H9 (cell line): Measurements from ENCODE around the gene BTBD19. TPM values are rescaled to one million over a fixed set of nuclear protein-coding genes. Genes with fewer than 3 reads are reported as not detected.
"Not testable (repeated sequence)": the region's sequence is repeated elsewhere in the genome, so short reads cannot be mapped to it uniquely, and the experiment has no call there.

Experiments
- DNase-seq: peaks from one replicate; pipeline ENCODE4 v3.0.0-alpha.2; 2017
- H2AFZ ChIP-seq: one replicate; pipeline ENCODE4 v1.6.1; 2013; ENCODE audit warnings: mild to moderate bottlenecking, low read length, control low read depth, moderate library complexity
- H2AK5ac ChIP-seq: 2 replicates; pipeline ENCODE4 v1.6.1; 2013; ENCODE audit warnings: low read length, control low read depth, mixed read lengths; ENCODE audit not compliant: insufficient read length
- H2BK120ac ChIP-seq: one replicate; pipeline ENCODE4 v1.6.1; 2013; ENCODE audit warnings: low read depth, mild to moderate bottlenecking, low read length, control low read depth, inconsistent platforms; ENCODE audit not compliant: poor library complexity, severe bottlenecking
- H2BK12ac ChIP-seq: 2 replicates; pipeline ENCODE4 v1.6.1; 2013; ENCODE audit warnings: low read length, control low read depth, mixed read lengths, low read depth; ENCODE audit not compliant: insufficient read length
- H2BK15ac ChIP-seq: 2 replicates; pipeline ENCODE4 v1.6.1; 2013; ENCODE audit warnings: low read depth, low read length, control low read depth
- H2BK20ac ChIP-seq: one replicate; pipeline ENCODE4 v1.6.1; 2013; ENCODE audit warnings: low read depth, mild to moderate bottlenecking, low read length, control low read depth, inconsistent platforms; ENCODE audit not compliant: poor library complexity, severe bottlenecking
- H2BK5ac ChIP-seq: 2 replicates; pipeline ENCODE4 v1.6.1; 2013; ENCODE audit warnings: low read length, control low read depth, mixed read lengths; ENCODE audit not compliant: insufficient read length
- H3K14ac ChIP-seq: 2 replicates; pipeline ENCODE4 v1.6.1; 2013; ENCODE audit warnings: low read length, control low read depth; ENCODE audit not compliant: insufficient read depth
- H3K18ac ChIP-seq: 2 replicates; pipeline ENCODE4 v1.6.1; 2013; ENCODE audit warnings: low read depth, mild to moderate bottlenecking, mixed read lengths, low read length, control low read depth; ENCODE audit not compliant: insufficient read length
- H3K23ac ChIP-seq: 2 replicates; pipeline ENCODE4 v1.6.1; 2013; ENCODE audit warnings: low read length, control low read depth, mixed read lengths, low read depth; ENCODE audit not compliant: insufficient read length
- H3K23me2 ChIP-seq: 2 replicates; pipeline ENCODE4 v1.6.1; 2013; ENCODE audit warnings: low read depth, mild to moderate bottlenecking, mixed read lengths, low read length, control low read depth; ENCODE audit not compliant: insufficient read length, poor library complexity, severe bottlenecking
- H3K27ac ChIP-seq: 2 replicates; pipeline ENCODE4 v1.5.1; 2013; ENCODE audit warnings: low read length, control low read depth, mixed read lengths, low read depth; ENCODE audit not compliant: insufficient read length
- H3K27me3 ChIP-seq: 2 replicates; pipeline ENCODE4 v1.6.1; 2013; ENCODE audit warnings: low read length, control low read depth, inconsistent platforms; ENCODE audit not compliant: insufficient read depth
- H3K4ac ChIP-seq: 2 replicates; pipeline ENCODE4 v1.6.1; 2013; ENCODE audit warnings: low read depth, mild to moderate bottlenecking, control low read depth, inconsistent platforms, low read length, moderate library complexity
- H3K4me1 ChIP-seq: 2 replicates; pipeline ENCODE4 v1.6.1; 2013; ENCODE audit warnings: low read length, control low read depth, inconsistent platforms; ENCODE audit not compliant: insufficient read depth
- H3K4me2 ChIP-seq: 2 replicates; pipeline ENCODE4 v1.6.1; 2013; ENCODE audit warnings: low read length, control low read depth, mixed read lengths; ENCODE audit not compliant: insufficient read length, insufficient read depth
- H3K56ac ChIP-seq: 2 replicates; pipeline ENCODE4 v1.6.1; 2013; ENCODE audit warnings: low read depth, mild to moderate bottlenecking, mixed read lengths, low read length, control low read depth; ENCODE audit not compliant: insufficient read length
- H3K79me1 ChIP-seq: 2 replicates; pipeline ENCODE4 v1.6.1; 2013; ENCODE audit warnings: low read depth, mild to moderate bottlenecking, moderate library complexity, low read length, control low read depth, inconsistent platforms; ENCODE audit not compliant: insufficient read depth, poor library complexity, severe bottlenecking
- H3K79me2 ChIP-seq: 2 replicates; pipeline ENCODE4 v1.6.1; 2013; ENCODE audit warnings: low read length, control low read depth, inconsistent platforms; ENCODE audit not compliant: insufficient read depth
- H3K9ac ChIP-seq: 2 replicates; pipeline ENCODE4 v1.6.1; 2013; ENCODE audit warnings: low read length, control low read depth, mixed read lengths; ENCODE audit not compliant: insufficient read length; ENCODE audit errors: extremely low read depth
- H3K9me3 ChIP-seq: one replicate; pipeline ENCODE4 v1.6.1; 2013; ENCODE audit warnings: low read depth, low read length, inconsistent platforms; ENCODE audit not compliant: control insufficient read depth
- H3T11ph ChIP-seq: one replicate; pipeline ENCODE4 v1.6.1; 2013; ENCODE audit warnings: mild to moderate bottlenecking, low read length, control low read depth, inconsistent platforms
- H4K20me1 ChIP-seq: one replicate; pipeline ENCODE4 v1.6.1; 2013; ENCODE audit not compliant: control insufficient read depth, insufficient read length, insufficient read depth
- H4K5ac ChIP-seq: 2 replicates; pipeline ENCODE4 v1.6.1; 2013; ENCODE audit warnings: low read depth, mild to moderate bottlenecking, mixed read lengths, low read length, control low read depth; ENCODE audit not compliant: insufficient read length
- H4K8ac ChIP-seq: replicated peaks from 2 replicates; pipeline ENCODE4 v1.6.1; 2013; ENCODE audit warnings: low read length, control low read depth, mixed read lengths, low read depth; ENCODE audit not compliant: insufficient read length
- H4K91ac ChIP-seq: 2 replicates; pipeline ENCODE4 v1.6.1; 2013; ENCODE audit warnings: low read depth, mild to moderate bottlenecking, moderate library complexity, mixed read lengths, low read length, control low read depth; ENCODE audit not compliant: insufficient read length
- H3K27ac Mint-ChIP-seq, 3 experiments: 2 replicates in 2 of 3; 3 replicates in 1 of 3; pipeline ENCODE4 v1.8.0; 2020 to 2021; ENCODE audit warnings: mixed read lengths in 3 of 3, mild to moderate bottlenecking in 1 of 3, moderate library complexity in 1 of 3
- H3K27me3 Mint-ChIP-seq: 2 replicates; pipeline ENCODE4 v1.8.0; 2021; ENCODE audit warnings: low read depth, mild to moderate bottlenecking, moderate library complexity, mixed read lengths
- H3K36me3 Mint-ChIP-seq, 3 experiments: 2 replicates in 2 of 3; 3 replicates in 1 of 3; pipeline ENCODE4 v1.8.0; 2020 to 2021; ENCODE audit warnings: low read depth in 3 of 3, mixed read lengths in 3 of 3; ENCODE audit not compliant: insufficient read depth in 1 of 3
- H3K4me1 Mint-ChIP-seq, 2 experiments: 2 replicates each; pipeline ENCODE4 v1.8.0; 2020; ENCODE audit warnings: mixed read lengths in 2 of 2
- H3K4me3 Mint-ChIP-seq, 2 experiments: 2 replicates in 1 of 2; 3 replicates in 1 of 2; pipeline ENCODE4 v1.8.0; 2020 to 2021; ENCODE audit warnings: mild to moderate bottlenecking in 2 of 2, mixed read lengths in 2 of 2, moderate library complexity in 1 of 2
- H3K9me3 Mint-ChIP-seq, 2 experiments: 2 replicates in 1 of 2; 3 replicates in 1 of 2; pipeline ENCODE4 v1.8.0; 2020; ENCODE audit warnings: mild to moderate bottlenecking in 2 of 2, mixed read lengths in 2 of 2, moderate library complexity in 1 of 2
- CTCF ChIP-seq: fragments of 200-600 bp; sonication (generic); conservative IDR thresholded peaks from 3 replicates; pipeline ENCODE4 v1.8.0; 2021; ENCODE audit warnings: antibody characterized with exemption, mild to moderate bottlenecking
- WGBS: extraction: QIAGEN DNeasy Blood & Tissue Kit; methylation state at CpG from one replicate; pipeline ENCODE4 v1.1.7; 2013; ENCODE audit warnings: missing lambda C conversion rate, low lambda C conversion rate, mixed read lengths; ENCODE audit not compliant: insufficient read length; ENCODE audit errors: extremely low coverage; 5-methylcytosine and 5-hydroxymethylcytosine counted together
- total RNA-seq: library from RNA; stranded (reverse); gene quantifications from 2 replicates; pipeline ENCODE4 v1.2.1, GENCODE V29; 2021

The BTBD19 gene
- total RNA-seq, 1 experiment from 2014 or later = 1.9 TPM

GRCh38 chr1:44835738-44836675 is 27.7 kb downstream of the BTBD19 start:
- H3K27me3 ChIP-seq = no peaks in the 10 kb centered on the region
- H2BK5ac ChIP-seq = no peak overlapping the region
- no peaks in the 10 kb centered on the region for H3K23me2 ChIP-seq
- H3K4me3 Mint-ChIP-seq = no peak overlapping the region
- no peak overlapping the region for H3T11ph ChIP-seq
- H3K4me1 Mint-ChIP-seq = peaks cover 11% of the 10 kb centered on the region in 2 experiments
- H2BK15ac ChIP-seq = no peak overlapping the region
- no peak overlapping the region for H3K4me2 ChIP-seq
- no peak overlapping the region for H2AK5ac ChIP-seq
- no peaks in the 10 kb centered on the region for H3K36me3 Mint-ChIP-seq
- WGBS = no CpG with 5 or more reads among the region's 23 CpGs
- H4K5ac ChIP-seq = no peak overlapping the region
- peak; percentile 91 for DNase-seq
- no peak overlapping the region for H3K9ac ChIP-seq
- H2BK12ac ChIP-seq = no peak overlapping the region
- no peak overlapping the region for H3K56ac ChIP-seq
- H3K27ac ChIP-seq = no peak overlapping the region
- no peaks in the 10 kb centered on the region for H3K9me3 ChIP-seq
- peak overlapping the region in 2 of 3 experiments; percentile 10 to 35; a peak in 3 of 7 replicates for H3K27ac Mint-ChIP-seq
- H2BK120ac ChIP-seq = no peak overlapping the region
- H3K4ac ChIP-seq = no peak overlapping the region
- peak; percentile 93 for TF ChIP-seq CTCF
- no peak overlapping the region for H4K91ac ChIP-seq
- H3K14ac ChIP-seq = no peak overlapping the region
- H4K20me1 ChIP-seq = no peaks in the 10 kb centered on the region
- no peaks in the 10 kb centered on the region for H3K79me2 ChIP-seq
- no peak overlapping the region for H4K8ac ChIP-seq
- no peaks in the 10 kb centered on the region for H3K9me3 Mint-ChIP-seq
- H2BK20ac ChIP-seq = no peak overlapping the region
- no peaks in the 10 kb centered on the region; the same call in 1 of the 2 replicates for H3K4me1 ChIP-seq
- H3K79me1 ChIP-seq = no peaks in the 10 kb centered on the region
- H2AFZ ChIP-seq = no peak overlapping the region
- H3K23ac ChIP-seq = no peak overlapping the region
- H3K18ac ChIP-seq = no peak overlapping the region
- H3K27me3 Mint-ChIP-seq = peaks cover 2% of the 10 kb centered on the region

DNA sequence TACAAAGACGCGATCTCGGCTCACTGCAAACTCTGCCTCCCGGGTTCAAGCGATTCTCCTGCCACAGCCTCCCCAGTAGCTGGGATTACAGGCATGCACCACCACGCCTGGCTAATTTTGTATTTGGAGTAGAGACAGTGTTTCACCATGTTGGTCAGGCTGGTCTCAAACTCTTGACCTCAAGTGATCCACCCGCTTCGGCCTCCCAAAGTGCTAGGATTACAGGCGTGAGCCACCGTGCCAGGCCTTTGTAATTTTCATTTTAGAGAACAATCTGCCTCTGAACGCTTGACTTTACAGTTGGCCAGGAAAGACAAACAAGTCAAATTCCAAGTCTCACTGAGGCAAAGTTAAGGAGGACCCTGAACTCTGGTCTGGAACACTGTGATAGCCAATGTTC is 30.0 kb downstream of the BTBD19 start:
- H3K36me3 Mint-ChIP-seq, H3K9me3 ChIP-seq, H3K9ac ChIP-seq, H3K4me2 ChIP-seq, H3K27me3 ChIP-seq, H3K4me1 ChIP-seq, H2BK20ac ChIP-seq, H3K4ac ChIP-seq, H3K79me1 ChIP-seq, H2BK5ac ChIP-seq, H3K18ac ChIP-seq, H3K23ac ChIP-seq, H4K20me1 ChIP-seq, H4K5ac ChIP-seq, H4K8ac ChIP-seq, H3K14ac ChIP-seq, H3T11ph ChIP-seq, H3K4me3 Mint-ChIP-seq, H3K27ac ChIP-seq, H3K23me2 ChIP-seq, H3K79me2 ChIP-seq, H2AK5ac ChIP-seq, H4K91ac ChIP-seq, H3K9me3 Mint-ChIP-seq, H2AFZ ChIP-seq, H2BK120ac ChIP-seq, H2BK15ac ChIP-seq, DNase-seq, H2BK12ac ChIP-seq, H3K56ac ChIP-seq, H3K4me1 Mint-ChIP-seq: not testable (repeated sequence)
- peak overlapping the region in 1 of 3 experiments; percentile 22; a peak in 1 of 7 replicates for H3K27ac Mint-ChIP-seq
- WGBS = no CpG with 5 or more reads among the region's 11 CpGs
- peaks cover 18% of the 10 kb centered on the region for H3K27me3 Mint-ChIP-seq
